GM21786 (cell line): ENCODE measurements around the gene CDK9.
"Not testable (repeated sequence)": the region's sequence is repeated elsewhere in the genome, so short reads cannot be mapped to it uniquely, and the experiment has no call there.

Experiments
- ATAC-seq: cut with Tn5 transposase; IDR thresholded peaks from one replicate; pipeline ENCODE4 v1.9.1; 2021; ENCODE audit not compliant: unreplicated experiment

The CDK9 gene

GRCh38 chr9:127817881-127818434 is 32.1 kb downstream of the CDK9 start:
- ATAC-seq: no peak

DNA sequence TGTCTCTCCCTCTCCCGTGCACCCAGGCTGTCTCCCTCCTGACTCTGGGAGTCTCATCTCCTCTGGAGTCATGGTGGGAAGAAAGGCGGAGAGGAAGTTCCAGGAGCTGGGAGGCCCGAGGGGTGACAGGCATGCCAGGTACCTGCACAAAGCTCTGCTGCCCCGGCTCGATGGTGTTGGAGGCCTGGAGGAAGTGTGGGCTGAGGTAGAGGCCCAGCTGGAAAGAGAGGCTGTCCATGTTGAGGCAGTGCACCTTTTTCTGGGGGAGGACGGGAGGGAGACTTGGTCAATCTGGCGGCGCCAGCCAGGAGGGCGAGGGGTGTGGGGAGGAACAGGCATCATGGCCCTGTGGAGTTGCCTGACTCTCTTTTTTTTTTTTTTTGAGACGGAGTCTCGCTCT is 32.7 kb downstream of the CDK9 start:
- no peak for ATAC-seq

DNA sequence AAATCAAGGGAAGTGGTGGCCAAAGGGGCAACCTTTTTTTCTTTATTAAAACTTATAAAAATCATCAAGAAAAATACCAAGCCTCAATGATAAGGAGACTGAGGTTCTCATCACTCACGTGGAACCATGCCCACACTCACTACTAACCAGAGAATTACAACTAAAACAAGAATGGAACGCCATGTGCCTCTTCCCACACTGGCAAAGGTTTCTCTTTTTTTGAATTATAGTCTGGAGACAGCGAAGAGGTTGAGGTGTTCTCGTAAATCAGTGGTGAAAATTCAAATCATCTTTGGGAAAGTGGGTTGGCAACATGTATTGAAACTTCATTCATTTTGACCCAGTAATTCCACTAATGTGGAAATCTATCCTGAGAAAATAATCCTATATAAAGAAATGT is 36.3 kb downstream of the CDK9 start:
- no peak for ATAC-seq

- no peak for ATAC-seq
Measured at GRCh38 chr9:127825319-127826051, 39.7 kb downstream of the CDK9 start.

GRCh38 chr9:127826253-127826913 is 40.5 kb downstream of the CDK9 start:
- no peak for ATAC-seq

GRCh38 chr9:127828262-127829031 is 42.6 kb downstream of the CDK9 start:
- ATAC-seq: no peak

- no peak for ATAC-seq
Measured at GRCh38 chr9:127829205-127829906, 43.5 kb downstream of the CDK9 start.

DNA sequence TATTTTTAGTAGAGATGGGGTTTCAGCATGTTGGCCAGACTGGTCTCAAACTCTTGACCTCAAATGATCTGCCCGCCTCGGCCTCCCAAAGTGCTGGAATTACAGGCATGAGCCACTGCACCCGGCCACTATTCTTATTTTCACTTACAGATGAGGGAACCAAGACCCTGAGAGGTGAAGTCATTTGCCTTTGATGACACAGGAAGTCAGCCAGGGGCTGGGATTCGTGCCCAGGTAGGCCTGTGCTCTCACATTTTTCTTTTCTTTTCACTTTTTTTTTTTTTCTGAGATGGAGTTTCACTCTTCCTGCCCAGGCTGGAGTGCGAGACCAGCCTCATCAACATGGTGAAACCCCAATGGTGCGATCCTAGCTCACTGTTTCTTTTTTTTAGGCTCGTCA is 46.4 kb downstream of the CDK9 start:
- no peak for ATAC-seq

GRCh38 chr9:127833555-127833954 is 47.7 kb downstream of the CDK9 start:
- ATAC-seq: no peak

GRCh38 chr9:127835991-127836516 is 50.2 kb downstream of the CDK9 start:
- ATAC-seq: no peak

DNA sequence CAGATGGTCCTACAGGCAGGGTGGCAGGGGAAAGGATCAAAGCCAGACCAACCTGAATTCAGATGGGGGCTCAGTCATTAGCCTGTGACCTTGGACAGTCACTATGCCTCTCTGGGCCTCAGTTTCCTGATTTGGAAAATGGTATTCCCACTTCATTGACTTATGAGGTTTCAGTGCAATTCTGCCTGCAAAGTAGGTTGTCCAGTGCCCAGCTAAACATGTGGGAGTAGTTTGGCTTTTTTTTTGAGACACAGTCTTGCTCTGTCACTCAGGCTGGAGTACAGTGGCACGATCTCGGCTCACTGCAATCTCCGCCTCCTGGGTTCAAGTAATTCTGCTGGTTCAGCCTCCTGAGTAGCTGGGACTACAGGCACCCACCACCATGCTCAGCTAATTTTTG is 50.7 kb downstream of the CDK9 start:
- not testable (repeated sequence) for ATAC-seq

DNA sequence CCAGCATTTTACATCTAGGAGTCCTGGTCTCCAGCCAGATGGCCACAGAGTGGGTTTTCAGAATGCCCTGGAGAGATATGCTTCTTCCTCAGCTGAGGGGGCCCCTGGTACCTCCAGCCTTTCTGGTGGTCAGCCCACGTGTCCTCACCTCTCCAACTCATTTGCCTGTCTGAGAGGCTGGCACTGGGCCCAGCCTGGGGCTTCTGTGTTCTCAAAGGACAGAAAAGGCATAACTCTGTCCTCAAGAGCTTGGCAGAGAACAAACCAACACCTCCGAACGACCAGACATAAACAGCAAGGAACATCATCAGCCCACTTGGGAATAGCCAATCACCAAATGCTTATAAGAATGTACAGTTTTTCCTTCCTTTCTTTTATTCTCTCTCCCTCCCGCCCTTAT is 51.5 kb downstream of the CDK9 start:
- ATAC-seq: no peak

DNA sequence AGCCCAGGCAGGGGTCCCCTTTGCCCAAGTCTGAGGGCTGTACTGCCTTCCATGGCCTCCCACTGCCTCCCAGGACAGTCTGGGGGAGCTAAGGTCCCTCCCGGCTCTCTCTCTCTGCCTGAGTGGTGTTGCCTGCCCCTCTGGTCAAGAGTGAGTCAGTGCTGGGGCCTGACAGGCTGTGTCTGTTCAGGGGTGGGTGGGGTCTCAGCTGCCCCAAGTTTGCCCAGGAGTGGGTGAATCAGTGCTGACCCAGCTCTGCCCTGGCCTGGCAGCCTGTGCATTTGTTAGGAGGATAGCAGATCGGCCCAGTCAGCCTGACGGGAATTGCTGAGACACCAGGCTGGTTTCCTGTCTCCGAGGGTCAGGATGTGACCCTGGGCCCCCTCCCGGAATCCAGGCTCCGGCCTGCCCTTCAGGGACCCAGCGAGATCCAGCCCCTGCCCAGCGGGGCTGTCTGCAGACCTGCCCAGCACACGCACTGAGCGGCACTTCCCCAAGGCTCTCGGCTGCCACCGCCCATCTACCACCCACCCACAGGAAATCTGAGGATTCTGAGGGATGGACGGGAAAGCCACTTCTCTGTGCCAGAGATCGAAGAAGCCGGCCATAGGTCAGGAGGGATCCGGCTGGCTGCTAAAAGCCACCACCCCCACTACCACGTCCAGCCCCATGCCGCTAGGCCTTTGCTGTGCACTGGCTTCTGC is 52.7 kb downstream of the CDK9 start:
- no peak for ATAC-seq
